ENCODE results near the gene TMEM95.

Gene TMEM95

GRCh38 chr17:7370853-7371252 lies 15.9 kb downstream of the TMEM95 start:
- no peak for ATAC-seq (ENCODE audit: insufficient read depth, low read depth)
- TF ChIP-seq, protein P1, sequence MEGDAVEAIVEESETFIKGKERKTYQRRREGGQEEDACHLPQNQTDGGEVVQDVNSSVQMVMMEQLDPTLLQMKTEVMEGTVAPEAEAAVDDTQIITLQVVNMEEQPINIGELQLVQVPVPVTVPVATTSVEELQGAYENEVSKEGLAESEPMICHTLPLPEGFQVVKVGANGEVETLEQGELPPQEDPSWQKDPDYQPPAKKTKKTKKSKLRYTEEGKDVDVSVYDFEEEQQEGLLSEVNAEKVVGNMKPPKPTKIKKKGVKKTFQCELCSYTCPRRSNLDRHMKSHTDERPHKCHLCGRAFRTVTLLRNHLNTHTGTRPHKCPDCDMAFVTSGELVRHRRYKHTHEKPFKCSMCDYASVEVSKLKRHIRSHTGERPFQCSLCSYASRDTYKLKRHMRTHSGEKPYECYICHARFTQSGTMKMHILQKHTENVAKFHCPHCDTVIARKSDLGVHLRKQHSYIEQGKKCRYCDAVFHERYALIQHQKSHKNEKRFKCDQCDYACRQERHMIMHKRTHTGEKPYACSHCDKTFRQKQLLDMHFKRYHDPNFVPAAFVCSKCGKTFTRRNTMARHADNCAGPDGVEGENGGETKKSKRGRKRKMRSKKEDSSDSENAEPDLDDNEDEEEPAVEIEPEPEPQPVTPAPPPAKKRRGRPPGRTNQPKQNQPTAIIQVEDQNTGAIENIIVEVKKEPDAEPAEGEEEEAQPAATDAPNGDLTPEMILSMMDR (IDR thresholded peaks at IDR 0.05; ENCODE audit: borderline replicate concordance, extremely low read depth, low read length, poor library complexity, severe bottlenecking): no peak
- no peak for TF ChIP-seq EZH2 (IDR thresholded peaks at IDR 0.05; ENCODE audit: borderline replicate concordance, low read depth, low read length, severe bottlenecking)

GRCh38 chr17:7374353-7374752 lies 19.4 kb downstream of the TMEM95 start:
- Histone ChIP-seq H3K4me2 (ENCODE audit: insufficient read depth, low read length) (no peak overlapping the region), H3K9me3 (ENCODE audit: insufficient read depth, low read length, severe bottlenecking) (no peaks in the 10 kb centered on the region), H3K9ac (ENCODE audit: low read depth, low read length) (no peak overlapping the region), H3K27me3 (ENCODE audit: insufficient read depth, low read length, poor library complexity) (no peaks in the 10 kb centered on the region), H3K27ac (ENCODE audit: low read length) (no peak overlapping the region), H3K79me2 (ENCODE audit: insufficient read depth, low read length) (no peaks in the 10 kb centered on the region), H2AFZ (ENCODE audit: low read depth, low read length) (no peak overlapping the region), H3K36me3 (ENCODE audit: insufficient read depth, low read length) (no peaks in the 10 kb centered on the region), H3K4me3 (ENCODE audit: low read depth in 1 of 2, low read length in 2 of 2) (no peak overlapping the region), H3K4me1 (ENCODE audit: insufficient read depth, low read length) (no peaks in the 10 kb centered on the region), H4K20me1 (ENCODE audit: insufficient read depth, low read length) (no peaks in the 10 kb centered on the region)
- no peak for ATAC-seq (ENCODE audit: insufficient read depth, low read depth)
- no peak for DNase-seq
- TF ChIP-seq EZH2 (IDR thresholded peaks at IDR 0.05; ENCODE audit: borderline replicate concordance, low read depth, low read length, severe bottlenecking): no peak
- TF ChIP-seq, protein P1 (IDR thresholded peaks at IDR 0.05; ENCODE audit: borderline replicate concordance, extremely low read depth, low read length, poor library complexity, severe bottlenecking): no peak

More at GRCh38 chr17:7370853-7371252, 15.9 kb downstream of the TMEM95 start:
- Histone ChIP-seq H3K4me1 (ENCODE audit: insufficient read depth, low read length) (no peaks in the 10 kb centered on the region), H3K4me3 (ENCODE audit: low read depth in 1 of 2, low read length in 2 of 2) (no peak overlapping the region), H2AFZ (ENCODE audit: low read depth, low read length) (no peak overlapping the region), H3K79me2 (ENCODE audit: insufficient read depth, low read length) (no peaks in the 10 kb centered on the region), H3K4me2 (ENCODE audit: insufficient read depth, low read length) (no peak overlapping the region), H3K27ac (ENCODE audit: low read length) (no peak overlapping the region), H3K36me3 (ENCODE audit: insufficient read depth, low read length) (no peaks in the 10 kb centered on the region), H3K27me3 (ENCODE audit: insufficient read depth, low read length, poor library complexity) (no peaks in the 10 kb centered on the region), H3K9ac (ENCODE audit: low read depth, low read length) (no peak overlapping the region), H3K9me3 (ENCODE audit: insufficient read depth, low read length, severe bottlenecking) (no peaks in the 10 kb centered on the region), H4K20me1 (ENCODE audit: insufficient read depth, low read length) (no peaks in the 10 kb centered on the region)
- DNase-seq: no peak

- H3K9me3 ChIP-seq (ENCODE audit: insufficient read depth, low read length, severe bottlenecking): no peaks in the 10 kb centered on the region
- TF ChIP-seq EZH2 (IDR thresholded peaks at IDR 0.05; ENCODE audit: borderline replicate concordance, low read depth, low read length, severe bottlenecking): no peak
- H4K20me1 ChIP-seq (ENCODE audit: insufficient read depth, low read length): no peaks in the 10 kb centered on the region
- no peaks in the 10 kb centered on the region for H3K79me2 ChIP-seq (ENCODE audit: insufficient read depth, low read length)
- DNase-seq (no peak), ATAC-seq (ENCODE audit: insufficient read depth, low read depth) (no peak)
- H3K9ac ChIP-seq (ENCODE audit: low read depth, low read length): no peak overlapping the region
- no peak overlapping the region for H3K4me3 ChIP-seq (ENCODE audit: low read depth in 1 of 2, low read length in 2 of 2)
- no peak overlapping the region for H3K27ac ChIP-seq (ENCODE audit: low read length)
- no peak overlapping the region for H2AFZ ChIP-seq (ENCODE audit: low read depth, low read length)
- no peak overlapping the region for H3K4me2 ChIP-seq (ENCODE audit: insufficient read depth, low read length)
- peaks cover 18% of the 10 kb centered on the region for H3K27me3 ChIP-seq (ENCODE audit: insufficient read depth, low read length, poor library complexity)
- H3K4me1 ChIP-seq (ENCODE audit: insufficient read depth, low read length): peaks cover 7% of the 10 kb centered on the region
- H3K36me3 ChIP-seq (ENCODE audit: insufficient read depth, low read length): no peaks in the 10 kb centered on the region
Measured at GRCh38 chr17:7379134-7379533, 24.2 kb downstream of the TMEM95 start.

GRCh38 chr17:7380321-7380720 lies 25.4 kb downstream of the TMEM95 start:
- no peak overlapping the region for H3K27ac ChIP-seq (ENCODE audit: low read length)
- no peak for ATAC-seq (ENCODE audit: insufficient read depth, low read depth)
- peaks cover 14% of the 10 kb centered on the region for H3K4me1 ChIP-seq (ENCODE audit: insufficient read depth, low read length)
- peaks cover 25% of the 10 kb centered on the region for H3K27me3 ChIP-seq (ENCODE audit: insufficient read depth, low read length, poor library complexity)
- no peak for DNase-seq
- H3K79me2 ChIP-seq (ENCODE audit: insufficient read depth, low read length): no peaks in the 10 kb centered on the region
- H3K9ac ChIP-seq (ENCODE audit: low read depth, low read length): no peak overlapping the region
- no peak for TF ChIP-seq EZH2 (IDR thresholded peaks at IDR 0.05; ENCODE audit: borderline replicate concordance, low read depth, low read length, severe bottlenecking)
- TF ChIP-seq, protein P1 (IDR thresholded peaks at IDR 0.05; ENCODE audit: borderline replicate concordance, extremely low read depth, low read length, poor library complexity, severe bottlenecking): no peak
- no peaks in the 10 kb centered on the region for H4K20me1 ChIP-seq (ENCODE audit: insufficient read depth, low read length)
- no peak overlapping the region for H3K4me2 ChIP-seq (ENCODE audit: insufficient read depth, low read length)
- no peak overlapping the region for H2AFZ ChIP-seq (ENCODE audit: low read depth, low read length)
- no peaks in the 10 kb centered on the region for H3K9me3 ChIP-seq (ENCODE audit: insufficient read depth, low read length, severe bottlenecking)
- no peak overlapping the region for H3K4me3 ChIP-seq (ENCODE audit: low read depth in 1 of 2, low read length in 2 of 2)
- no peaks in the 10 kb centered on the region for H3K36me3 ChIP-seq (ENCODE audit: insufficient read depth, low read length)

Data from DND-41 (cell line).